GM18870 (cell line): Measurements from ENCODE around the gene RNU1-3.
"Not testable (repeated sequence)": the region's sequence is repeated elsewhere in the genome, so short reads cannot be mapped to it uniquely, and the experiment has no call there.

ENCODE experiments used
- ATAC-seq: cut with Tn5 transposase; IDR thresholded peaks from one replicate; pipeline ENCODE4 v1.9.1; 2021; ENCODE audit warnings: moderate library complexity; ENCODE audit not compliant: unreplicated experiment

RNU1-3 gene

DNA sequence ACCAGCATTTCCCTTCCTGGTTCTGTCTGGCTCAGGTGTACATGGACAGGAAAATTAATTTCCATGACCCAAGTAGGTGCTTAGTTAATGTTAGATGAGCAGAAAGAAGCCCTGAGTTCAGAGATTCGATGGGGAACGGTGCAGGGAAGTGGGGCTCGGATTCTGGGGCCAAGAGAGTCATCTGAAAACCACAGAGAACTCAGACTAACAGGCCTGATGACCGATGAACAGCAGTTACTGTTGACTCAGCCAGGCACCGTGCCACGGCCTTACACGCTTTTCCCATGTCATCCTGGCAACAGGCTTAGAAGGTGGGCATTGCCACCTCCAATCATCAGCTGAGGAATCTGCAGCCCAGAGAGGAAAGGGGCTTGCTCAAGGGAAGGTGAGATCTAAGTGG, 43.4 kb downstream of the RNU1-3 start:
- ATAC-seq: not testable (repeated sequence)

DNA sequence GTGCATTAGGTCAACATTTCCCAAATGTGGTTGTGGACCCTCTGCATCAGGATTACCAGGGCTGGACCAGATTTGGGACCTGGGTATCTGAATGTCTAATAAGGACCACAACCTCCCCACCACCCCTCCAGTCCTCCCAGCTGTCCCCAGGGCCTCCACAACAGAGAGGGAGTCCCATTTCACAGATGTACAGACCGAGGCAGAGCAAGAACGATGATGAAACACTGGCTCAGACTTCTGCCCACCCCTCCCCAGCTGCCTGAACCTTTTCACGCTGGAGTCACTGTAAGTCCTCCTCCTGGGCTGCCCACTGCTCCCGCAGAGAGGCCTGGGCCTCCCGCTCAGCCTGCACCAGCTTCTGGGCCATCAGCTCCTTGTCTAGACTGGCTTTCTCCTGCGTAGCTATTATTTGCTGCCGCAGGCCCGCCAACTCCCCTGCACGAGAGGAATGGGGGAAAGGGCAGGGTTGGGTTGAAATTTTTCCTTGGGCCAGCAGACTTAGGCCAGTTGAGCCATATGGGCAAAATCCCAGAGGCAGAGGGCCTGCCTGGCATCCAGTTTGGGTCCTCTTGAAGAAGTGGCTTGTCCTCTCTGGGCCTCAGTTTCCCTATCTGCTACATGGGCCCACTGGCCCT, 45.0 kb downstream of the RNU1-3 start:
- ATAC-seq: not testable (repeated sequence)

DNA sequence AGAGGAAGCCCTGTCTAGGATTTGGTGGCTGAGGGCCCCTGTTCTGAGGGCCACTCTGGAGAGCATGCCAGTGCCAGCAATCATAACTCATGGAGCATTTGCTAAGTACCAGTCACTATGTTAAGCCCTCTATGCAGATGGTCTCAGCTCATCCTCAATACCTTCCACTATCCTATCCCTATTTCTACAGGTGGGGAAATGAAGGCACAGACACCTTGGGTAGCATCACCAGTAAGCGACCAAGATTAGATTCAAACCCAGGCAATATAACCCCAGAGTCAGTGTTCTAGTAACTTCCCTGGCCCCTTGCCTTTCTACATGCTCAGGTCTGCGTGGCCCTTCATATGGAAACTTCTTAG, 45.5 kb downstream of the RNU1-3 start:
- no peak for ATAC-seq

DNA sequence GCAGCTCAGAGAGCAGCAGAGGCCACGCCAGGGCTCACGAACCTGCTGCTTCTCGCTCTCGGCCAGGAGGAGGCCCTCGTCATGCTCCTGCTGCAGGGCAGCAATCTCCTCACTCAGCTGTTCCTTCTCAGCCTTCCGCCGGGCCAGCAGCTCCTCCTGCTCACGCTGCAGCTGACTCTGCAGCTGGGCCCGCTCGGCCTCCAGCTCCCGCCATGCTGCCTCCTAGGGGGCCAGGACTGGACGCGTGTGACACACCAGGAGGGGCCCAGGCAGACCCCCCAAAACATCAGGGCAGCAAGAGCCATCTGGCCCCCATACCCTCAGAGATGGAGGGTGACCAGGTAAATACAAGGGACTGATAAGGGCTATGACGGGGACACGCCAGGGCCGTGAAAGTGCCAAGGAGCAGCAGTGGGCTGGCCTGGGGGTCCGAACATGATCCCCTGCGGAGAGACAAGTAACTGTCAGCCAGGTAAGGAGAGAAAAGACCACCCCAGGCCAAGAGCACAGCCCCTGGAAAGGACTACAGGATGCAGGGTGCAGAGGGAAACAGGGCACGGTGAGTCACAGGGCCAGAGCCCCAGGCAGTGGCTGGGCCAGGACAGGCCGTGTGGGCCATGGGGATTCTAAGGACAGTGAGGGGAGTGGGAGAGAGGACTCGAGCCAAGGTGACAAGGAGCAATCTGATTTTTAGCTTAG, 46.8 kb downstream of the RNU1-3 start:
- not testable (repeated sequence) for ATAC-seq

DNA sequence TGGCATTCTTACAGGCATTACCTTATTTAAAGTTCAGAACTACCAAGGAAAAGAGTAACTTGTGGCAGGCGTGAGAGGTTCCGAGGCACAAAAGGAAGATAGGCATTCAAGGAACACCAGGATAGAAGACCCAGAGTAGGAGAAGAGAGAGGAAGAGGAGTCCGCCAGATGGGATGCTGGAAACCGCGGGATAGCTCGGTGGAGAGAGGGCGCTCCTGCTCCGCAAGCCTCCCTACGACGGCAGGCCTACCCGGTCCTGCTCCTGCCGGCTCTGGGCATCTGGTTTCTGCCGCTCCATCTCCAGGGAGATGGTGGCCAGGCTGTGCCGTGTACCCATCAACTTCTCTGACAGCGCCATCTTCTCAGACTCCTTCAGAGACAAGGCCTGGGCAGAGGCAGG, 48.0 kb downstream of the RNU1-3 start:
- ATAC-seq: no peak

DNA sequence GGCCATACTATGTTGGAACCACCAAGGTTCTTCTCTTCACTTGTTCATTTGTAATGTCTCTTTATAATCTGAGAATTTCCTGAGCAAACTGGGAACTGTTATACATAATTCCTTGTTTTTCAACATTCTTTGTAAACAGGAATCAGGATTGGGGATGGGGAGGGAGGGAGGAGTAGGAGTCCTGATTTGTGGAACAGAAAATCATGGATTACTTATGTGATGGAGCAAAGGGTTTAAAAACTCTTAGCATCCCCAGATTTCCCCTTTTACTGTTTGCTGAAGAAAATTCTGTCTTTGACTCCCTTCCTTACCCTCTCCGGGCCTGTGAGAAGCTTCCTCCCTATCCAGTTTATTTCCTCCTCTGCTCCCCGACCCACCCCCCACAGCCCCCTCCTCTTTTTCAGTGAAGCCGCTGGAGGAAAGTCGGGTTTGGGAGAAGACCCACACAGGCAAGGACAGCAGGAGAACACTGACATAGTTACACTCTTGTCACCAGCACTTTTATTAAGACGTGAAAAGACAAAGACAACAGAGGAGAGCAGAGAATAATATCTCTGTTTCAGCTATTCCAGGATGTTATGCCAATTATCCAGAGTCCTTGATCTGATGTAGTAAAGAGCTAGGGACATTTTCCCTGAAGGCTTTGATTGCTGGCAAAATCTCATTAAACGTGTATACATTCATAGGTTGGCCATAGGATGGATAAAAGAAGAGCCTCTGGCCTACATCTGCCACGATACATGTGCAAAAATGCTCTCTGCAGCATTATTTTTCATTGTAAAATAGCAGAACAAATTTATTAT, 48.8 kb downstream of the RNU1-3 start:
- no peak for ATAC-seq

DNA sequence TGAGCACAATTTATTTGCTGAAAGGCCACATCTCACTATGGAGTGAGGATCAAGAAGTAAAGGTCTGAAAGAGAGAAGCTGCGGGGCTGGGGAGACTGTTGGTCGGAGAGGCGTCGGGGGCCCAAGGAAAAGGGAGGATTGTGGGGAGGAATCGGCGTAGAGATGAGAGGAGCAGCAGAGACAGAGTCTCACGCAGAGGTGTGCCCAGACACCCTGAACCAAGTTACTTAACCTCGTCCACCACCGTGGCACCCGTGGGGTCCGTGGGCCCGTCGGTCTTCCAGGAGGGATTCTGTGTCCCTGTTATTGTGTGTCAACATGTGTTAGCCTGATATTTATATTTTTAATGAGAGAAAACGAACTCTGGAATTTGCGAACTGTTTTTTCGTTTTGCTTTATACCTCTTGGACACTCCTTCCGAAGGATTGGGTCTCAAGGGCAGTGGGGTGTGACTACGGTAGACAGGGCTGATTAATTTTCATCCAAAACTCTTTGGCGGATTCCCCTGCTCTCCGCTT, 49.6 kb downstream of the RNU1-3 start:
- no peak for ATAC-seq
